ENCODE measurements around the gene SLCO3A1.

Gene SLCO3A1

GRCh38 chr15:92043283-92043682, 189.8 kb downstream of the SLCO3A1 start:
- H3K4me3 ChIP-seq (replicated peaks; ENCODE audit: low read depth, low read length): no peak overlapping the region
- DNase-seq (ENCODE audit: extremely low read depth, low read depth): no peak
- no peak for TF ChIP-seq CTCF (IDR thresholded peaks at IDR 0.05; ENCODE audit: low read depth, low read length, missing control alignments)

GRCh38 chr15:92044203-92044909, 190.8 kb downstream of the SLCO3A1 start:
- DNase-seq (ENCODE audit: extremely low read depth, low read depth): no peak
- no peak for TF ChIP-seq CTCF (IDR thresholded peaks at IDR 0.05; ENCODE audit: low read depth, low read length, missing control alignments)
- H3K4me3 ChIP-seq (replicated peaks; ENCODE audit: low read depth, low read length): no peak overlapping the region

GRCh38 chr15:92047900-92048299, 194.4 kb downstream of the SLCO3A1 start:
- H3K4me3 ChIP-seq (replicated peaks; ENCODE audit: low read depth, low read length): no peak overlapping the region
- DNase-seq (ENCODE audit: extremely low read depth, low read depth): no peak

GRCh38 chr15:92048739-92049138, 195.2 kb downstream of the SLCO3A1 start:
- no peak for DNase-seq (ENCODE audit: extremely low read depth, low read depth)
- TF ChIP-seq CTCF (IDR thresholded peaks at IDR 0.05; ENCODE audit: low read depth, low read length, missing control alignments): no peak
- no peak overlapping the region for H3K4me3 ChIP-seq (replicated peaks; ENCODE audit: low read depth, low read length)

More at GRCh38 chr15:92047900-92048299, 194.4 kb downstream of the SLCO3A1 start:
- TF ChIP-seq CTCF (IDR thresholded peaks at IDR 0.05; ENCODE audit: low read depth, low read length, missing control alignments): no peak

GRCh38 chr15:92049290-92049989, 195.9 kb downstream of the SLCO3A1 start:
- DNase-seq (ENCODE audit: extremely low read depth, low read depth): no peak
- no peak overlapping the region for H3K4me3 ChIP-seq (replicated peaks; ENCODE audit: low read depth, low read length)
- no peak for TF ChIP-seq CTCF (IDR thresholded peaks at IDR 0.05; ENCODE audit: low read depth, low read length, missing control alignments)

GRCh38 chr15:92050220-92050898, 196.9 kb downstream of the SLCO3A1 start:
- H3K4me3 ChIP-seq (replicated peaks; ENCODE audit: low read depth, low read length): no peak overlapping the region
- no peak for TF ChIP-seq CTCF (IDR thresholded peaks at IDR 0.05; ENCODE audit: low read depth, low read length, missing control alignments)
- no peak for DNase-seq (ENCODE audit: extremely low read depth, low read depth)
